WTC11 (cell line): ENCODE measurements around the gene RIBC2. TPM values are rescaled to one million over a fixed set of nuclear protein-coding genes. Genes with fewer than 3 reads are reported as not detected.

Source experiments
- ATAC-seq: fragments of 200-7000 bp; cut with Tn5 transposase; 2 replicates; pipeline ENCODE4 v1.10.0; 2021; ENCODE audit warnings: mild to moderate bottlenecking, moderate library complexity
- CTCF ChIA-PET: fragments of 300-600 bp; sonication (Branson Sonifier 250); formaldehyde crosslinking; loops from one replicate; lab custom pipeline; 2021; ENCODE audit warnings: antibody characterized with exemption; lab: Charles Lee
- POLR2A ChIA-PET: fragments of 350-600 bp; sonication (Branson Sonifier 250); formaldehyde crosslinking; loops from one replicate; lab custom pipeline; 2021; ENCODE audit warnings: antibody characterized with exemption; lab: Charles Lee
- DNase-seq: peaks from one replicate; pipeline ENCODE4 v3.0.0; 2021; ENCODE audit warnings: low spot score
- H3K27ac Mint-ChIP-seq: 2 replicates; pipeline ENCODE4 v1.8.0; 2021; ENCODE audit warnings: mixed read lengths
- H3K27me3 Mint-ChIP-seq: 2 replicates; pipeline ENCODE4 v1.8.0; 2021; ENCODE audit warnings: low read depth, mild to moderate bottlenecking, moderate library complexity, mixed read lengths
- H3K36me3 Mint-ChIP-seq: 2 replicates; pipeline ENCODE4 v1.8.0; 2021; ENCODE audit warnings: mixed read lengths
- H3K4me1 Mint-ChIP-seq: 2 replicates; pipeline ENCODE4 v1.8.0; 2022; ENCODE audit warnings: mixed read lengths
- H3K4me3 Mint-ChIP-seq: 2 replicates; pipeline ENCODE4 v1.8.0; 2021; ENCODE audit warnings: mild to moderate bottlenecking, moderate library complexity, mixed read lengths
- H3K9me3 Mint-ChIP-seq: 2 replicates; pipeline ENCODE4 v1.8.0; 2021; ENCODE audit warnings: mixed read lengths
- AR ChIP-seq: fragments of 250-450 bp; sonication (Bioruptor Pico); IDR thresholded peaks from 2 replicates; pipeline ENCODE4 v1.9.0; 2021; ENCODE audit warnings: mild to moderate bottlenecking
- E2F1 ChIP-seq: sonication (generic); formaldehyde crosslinking; IDR thresholded peaks from 2 replicates; pipeline ENCODE4 v1.8.0; 2022; ENCODE audit warnings: mild to moderate bottlenecking, missing genetic modification reagents
- GRHL2 ChIP-seq: fragments of 250-450 bp; sonication (Bioruptor Pico); IDR thresholded peaks from 2 replicates; pipeline ENCODE4 v1.8.0; 2022; ENCODE audit warnings: mild to moderate bottlenecking, moderate library complexity; ENCODE audit not compliant: insufficient replicate concordance, severe bottlenecking
- GTF2I ChIP-seq: fragments of 250-450 bp; sonication (Bioruptor Pico); conservative IDR thresholded peaks from 2 replicates; pipeline ENCODE4 v1.4.0; 2021; ENCODE audit warnings: mild to moderate bottlenecking
- NFATC4 ChIP-seq: fragments of 250-450 bp; sonication (Bioruptor Pico); IDR thresholded peaks from 2 replicates; pipeline ENCODE4 v1.9.0; 2021; ENCODE audit warnings: mild to moderate bottlenecking
- NFE2L1 ChIP-seq: sonication (generic); formaldehyde crosslinking; IDR thresholded peaks from 2 replicates; pipeline ENCODE4 v1.8.1; 2023; ENCODE audit warnings: missing genetic modification reagents
- NR3C1 ChIP-seq: sonication (generic); formaldehyde crosslinking; conservative IDR thresholded peaks from 2 replicates; pipeline ENCODE4 v1.8.1; 2023; ENCODE audit warnings: low read depth, mild to moderate bottlenecking, missing genetic modification reagents
- PRRX2 ChIP-seq: fragments of 250-450 bp; sonication (Bioruptor Pico); IDR thresholded peaks from 2 replicates; pipeline ENCODE4 v1.8.0; 2021; ENCODE audit warnings: mild to moderate bottlenecking
- SMAD3 ChIP-seq: sonication (generic); formaldehyde crosslinking; IDR thresholded peaks from 2 replicates; pipeline ENCODE4 v1.8.0; 2022; ENCODE audit warnings: missing genetic modification reagents, mild to moderate bottlenecking, borderline replicate concordance
- SOX15 ChIP-seq: fragments of 250-450 bp; sonication (Bioruptor Pico); IDR thresholded peaks from 2 replicates; pipeline ENCODE4 v1.9.0; 2021; ENCODE audit warnings: mild to moderate bottlenecking
- ZBTB21 ChIP-seq: sonication (generic); formaldehyde crosslinking; IDR thresholded peaks from 2 replicates; pipeline ENCODE4 v1.8.1; 2023; ENCODE audit warnings: mild to moderate bottlenecking, missing genetic modification reagents, borderline replicate concordance
- ZBTB43 ChIP-seq: sonication (generic); formaldehyde crosslinking; IDR thresholded peaks from 2 replicates; pipeline ENCODE4 v1.8.1; 2023; ENCODE audit warnings: mild to moderate bottlenecking, missing genetic modification reagents
- ZNF232 ChIP-seq: sonication (generic); formaldehyde crosslinking; IDR thresholded peaks from 2 replicates; pipeline ENCODE4 v1.8.0; 2022; ENCODE audit warnings: mild to moderate bottlenecking, missing genetic modification reagents
- ZNF512 ChIP-seq: sonication (generic); formaldehyde crosslinking; IDR thresholded peaks from 2 replicates; pipeline ENCODE4 v1.8.1; 2022; ENCODE audit warnings: missing genetic modification reagents, borderline replicate concordance
- total RNA-seq: library from RNA; stranded (reverse); gene quantifications from 3 replicates; pipeline ENCODE4 v1.2.3, GENCODE V29; 2021
- TF ChIP-seq, protein P1 (sequence below): fragments of 250-450 bp; sonication (Bioruptor Pico); conservative IDR thresholded peaks from 2 replicates; pipeline ENCODE4 v1.9.0; 2021; ENCODE audit warnings: mild to moderate bottlenecking
- TF ChIP-seq, protein P2 (sequence below): sonication (generic); formaldehyde crosslinking; conservative IDR thresholded peaks from 2 replicates; pipeline ENCODE4 v1.8.1; 2022; ENCODE audit warnings: mild to moderate bottlenecking, missing genetic modification reagents
- TF ChIP-seq, protein P3 (sequence below): fragments of 200-600 bp; IDR thresholded peaks from 2 replicates; pipeline ENCODE4 v1.8.0; 2022; ENCODE audit warnings: antibody characterized with exemption
- TF ChIP-seq, protein P4 (sequence below): sonication (generic); formaldehyde crosslinking; IDR thresholded peaks from 2 replicates; pipeline ENCODE4 v1.8.0; 2023; ENCODE audit warnings: mild to moderate bottlenecking, missing genetic modification reagents
- TF ChIP-seq, protein P5 (sequence below): sonication (generic); formaldehyde crosslinking; IDR thresholded peaks from 2 replicates; pipeline ENCODE4 v1.8.1; 2023; ENCODE audit warnings: mild to moderate bottlenecking, moderate library complexity, missing genetic modification reagents

RIBC2 gene
- total RNA-seq, 1 experiment from 2014 or later: 2.4 TPM

DNA sequence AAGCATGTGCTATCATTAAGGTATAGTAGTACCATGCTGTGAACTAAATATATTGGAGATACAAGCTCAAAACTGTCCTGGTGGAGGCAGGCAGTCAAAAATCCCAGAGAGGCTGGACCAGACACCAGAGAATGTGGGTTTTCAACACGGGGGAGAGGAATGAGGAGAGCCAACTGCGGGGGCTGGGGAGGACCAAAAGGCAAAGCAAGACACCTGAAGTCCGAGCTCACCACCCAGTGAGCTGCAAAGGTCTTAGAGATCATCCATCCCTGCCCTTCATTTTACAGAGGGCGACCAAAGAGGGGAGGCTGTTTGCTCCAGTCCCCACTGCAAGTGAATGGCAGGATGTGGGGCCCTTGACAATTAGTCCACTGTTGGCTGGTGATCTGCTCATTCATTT lies 10.0 kb downstream of the RIBC2 start:
- peaks cover 6% of the 10 kb centered on the region for H3K36me3 Mint-ChIP-seq
- ATAC-seq (no peak), DNase-seq (no peak)
- peaks cover 4% of the 10 kb centered on the region for H3K4me1 Mint-ChIP-seq
- H3K9me3 Mint-ChIP-seq: peaks cover 22% of the 10 kb centered on the region
- ChIA-PET CTCF (interaction anchor here (2.6 kb wide), 1 partner anchor 10 kb away, joined by 7 read pairs; the partner anchor contains the start of genes RIBC2 and SMC1B), POLR2A (interaction anchor here (1.4 kb wide), 1 partner anchor 9 kb away, joined by 4 read pairs; no protein-coding TSS in a partner anchor)
- TF ChIP-seq E2F1 (CRISPR knock-in tag) (no peak), SMAD3 (no peak), GTF2I (CRISPR knock-in tag) (no peak), SOX15 (no peak), NR3C1 (CRISPR knock-in tag) (no peak), PRRX2 (no peak), NFE2L1 (CRISPR knock-in tag) (no peak), NFATC4 (no peak), ZBTB21 (no peak), GRHL2 (CRISPR knock-in tag) (no peak)
- TF ChIP-seq, protein P1, sequence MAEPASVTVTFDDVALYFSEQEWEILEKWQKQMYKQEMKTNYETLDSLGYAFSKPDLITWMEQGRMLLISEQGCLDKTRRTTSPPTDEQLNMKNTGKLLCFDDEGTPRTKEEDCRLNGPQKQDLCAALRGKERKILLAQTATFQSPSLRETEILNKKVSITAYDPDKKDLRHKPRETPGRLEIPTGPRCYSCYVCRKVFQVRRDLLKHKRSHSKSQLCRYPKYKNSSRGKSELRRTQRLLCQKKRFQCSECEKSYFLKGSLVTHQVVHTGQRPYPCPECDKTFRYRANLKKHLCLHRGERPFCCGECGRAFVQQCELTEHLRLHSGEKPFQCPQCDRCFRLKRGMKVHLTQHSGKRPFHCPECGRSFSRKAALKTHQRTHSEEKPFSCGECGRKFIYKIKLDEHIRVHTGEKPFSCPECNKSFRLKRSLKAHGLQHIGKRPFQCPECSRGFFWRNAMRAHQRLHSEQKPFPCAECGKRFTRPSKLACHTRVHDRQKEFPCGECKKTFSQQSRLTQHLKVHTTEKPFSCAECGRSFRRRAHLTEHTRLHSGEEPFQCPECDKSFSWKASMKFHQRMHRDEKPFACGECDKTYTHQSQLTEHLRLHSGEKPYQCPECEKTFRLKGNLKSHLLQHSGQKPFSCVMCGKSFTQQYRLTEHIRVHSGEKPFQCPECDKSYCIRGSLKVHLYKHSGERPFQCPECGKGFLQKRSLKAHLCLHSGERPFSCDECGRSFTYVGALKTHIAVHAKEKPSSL (CRISPR knock-in tag): no peak
- TF ChIP-seq, protein P2, sequence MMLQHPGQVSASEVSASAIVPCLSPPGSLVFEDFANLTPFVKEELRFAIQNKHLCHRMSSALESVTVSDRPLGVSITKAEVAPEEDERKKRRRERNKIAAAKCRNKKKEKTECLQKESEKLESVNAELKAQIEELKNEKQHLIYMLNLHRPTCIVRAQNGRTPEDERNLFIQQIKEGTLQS: no peak
- TF ChIP-seq, protein P3, sequence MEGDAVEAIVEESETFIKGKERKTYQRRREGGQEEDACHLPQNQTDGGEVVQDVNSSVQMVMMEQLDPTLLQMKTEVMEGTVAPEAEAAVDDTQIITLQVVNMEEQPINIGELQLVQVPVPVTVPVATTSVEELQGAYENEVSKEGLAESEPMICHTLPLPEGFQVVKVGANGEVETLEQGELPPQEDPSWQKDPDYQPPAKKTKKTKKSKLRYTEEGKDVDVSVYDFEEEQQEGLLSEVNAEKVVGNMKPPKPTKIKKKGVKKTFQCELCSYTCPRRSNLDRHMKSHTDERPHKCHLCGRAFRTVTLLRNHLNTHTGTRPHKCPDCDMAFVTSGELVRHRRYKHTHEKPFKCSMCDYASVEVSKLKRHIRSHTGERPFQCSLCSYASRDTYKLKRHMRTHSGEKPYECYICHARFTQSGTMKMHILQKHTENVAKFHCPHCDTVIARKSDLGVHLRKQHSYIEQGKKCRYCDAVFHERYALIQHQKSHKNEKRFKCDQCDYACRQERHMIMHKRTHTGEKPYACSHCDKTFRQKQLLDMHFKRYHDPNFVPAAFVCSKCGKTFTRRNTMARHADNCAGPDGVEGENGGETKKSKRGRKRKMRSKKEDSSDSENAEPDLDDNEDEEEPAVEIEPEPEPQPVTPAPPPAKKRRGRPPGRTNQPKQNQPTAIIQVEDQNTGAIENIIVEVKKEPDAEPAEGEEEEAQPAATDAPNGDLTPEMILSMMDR: no peak
- TF ChIP-seq, protein P4, sequence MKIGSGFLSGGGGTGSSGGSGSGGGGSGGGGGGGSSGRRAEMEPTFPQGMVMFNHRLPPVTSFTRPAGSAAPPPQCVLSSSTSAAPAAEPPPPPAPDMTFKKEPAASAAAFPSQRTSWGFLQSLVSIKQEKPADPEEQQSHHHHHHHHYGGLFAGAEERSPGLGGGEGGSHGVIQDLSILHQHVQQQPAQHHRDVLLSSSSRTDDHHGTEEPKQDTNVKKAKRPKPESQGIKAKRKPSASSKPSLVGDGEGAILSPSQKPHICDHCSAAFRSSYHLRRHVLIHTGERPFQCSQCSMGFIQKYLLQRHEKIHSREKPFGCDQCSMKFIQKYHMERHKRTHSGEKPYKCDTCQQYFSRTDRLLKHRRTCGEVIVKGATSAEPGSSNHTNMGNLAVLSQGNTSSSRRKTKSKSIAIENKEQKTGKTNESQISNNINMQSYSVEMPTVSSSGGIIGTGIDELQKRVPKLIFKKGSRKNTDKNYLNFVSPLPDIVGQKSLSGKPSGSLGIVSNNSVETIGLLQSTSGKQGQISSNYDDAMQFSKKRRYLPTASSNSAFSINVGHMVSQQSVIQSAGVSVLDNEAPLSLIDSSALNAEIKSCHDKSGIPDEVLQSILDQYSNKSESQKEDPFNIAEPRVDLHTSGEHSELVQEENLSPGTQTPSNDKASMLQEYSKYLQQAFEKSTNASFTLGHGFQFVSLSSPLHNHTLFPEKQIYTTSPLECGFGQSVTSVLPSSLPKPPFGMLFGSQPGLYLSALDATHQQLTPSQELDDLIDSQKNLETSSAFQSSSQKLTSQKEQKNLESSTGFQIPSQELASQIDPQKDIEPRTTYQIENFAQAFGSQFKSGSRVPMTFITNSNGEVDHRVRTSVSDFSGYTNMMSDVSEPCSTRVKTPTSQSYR (CRISPR knock-in tag): no peak
- no peak overlapping the region for H3K27ac Mint-ChIP-seq
- H3K4me3 Mint-ChIP-seq: no peak overlapping the region
- H3K27me3 Mint-ChIP-seq: no peaks in the 10 kb centered on the region; the same call in 1 of the 2 replicates

- peaks cover 6% of the 10 kb centered on the region for H3K36me3 Mint-ChIP-seq
- H3K27me3 Mint-ChIP-seq: no peaks in the 10 kb centered on the region; the same call in 1 of the 2 replicates
- CTCF ChIA-PET: interaction anchor here (0.7 to 2.6 kb wide), 3 partner anchors 11 to 517 kb away, joined by 4 to 7 read pairs (median 5); partner anchors contain the start of genes RIBC2 and SMC1B
- peak; percentile 34; the same call in 1 of the 2 replicates for ATAC-seq
- POLR2A ChIA-PET: interaction anchor here (0.7 to 1.4 kb wide), 2 partner anchors 8 to 114 kb away, joined by 3 to 4 read pairs; no protein-coding TSS in a partner anchor
- DNase-seq: no peak
- H3K27ac Mint-ChIP-seq: no peak overlapping the region
- H3K4me1 Mint-ChIP-seq: no peaks in the 10 kb centered on the region
- H3K9me3 Mint-ChIP-seq: peaks cover 22% of the 10 kb centered on the region
- H3K4me3 Mint-ChIP-seq: no peak overlapping the region
- no peak for TF ChIP-seq ZNF512 (CRISPR knock-in tag)
- TF ChIP-seq ZBTB43: no peak
- no peak for TF ChIP-seq ZNF232 (CRISPR knock-in tag)
- no peak for TF ChIP-seq AR (CRISPR knock-in tag)
- TF ChIP-seq, protein P5, sequence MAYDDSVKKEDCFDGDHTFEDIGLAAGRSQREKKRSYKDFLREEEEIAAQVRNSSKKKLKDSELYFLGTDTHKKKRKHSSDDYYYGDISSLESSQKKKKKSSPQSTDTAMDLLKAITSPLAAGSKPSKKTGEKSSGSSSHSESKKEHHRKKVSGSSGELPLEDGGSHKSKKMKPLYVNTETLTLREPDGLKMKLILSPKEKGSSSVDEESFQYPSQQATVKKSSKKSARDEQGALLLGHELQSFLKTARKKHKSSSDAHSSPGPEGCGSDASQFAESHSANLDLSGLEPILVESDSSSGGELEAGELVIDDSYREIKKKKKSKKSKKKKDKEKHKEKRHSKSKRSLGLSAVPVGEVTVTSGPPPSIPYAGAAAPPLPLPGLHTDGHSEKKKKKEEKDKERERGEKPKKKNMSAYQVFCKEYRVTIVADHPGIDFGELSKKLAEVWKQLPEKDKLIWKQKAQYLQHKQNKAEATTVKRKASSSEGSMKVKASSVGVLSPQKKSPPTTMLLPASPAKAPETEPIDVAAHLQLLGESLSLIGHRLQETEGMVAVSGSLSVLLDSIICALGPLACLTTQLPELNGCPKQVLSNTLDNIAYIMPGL (CRISPR knock-in tag): no peak
Measured at GRCh38 chr22:45424241-45424731, 10.8 kb downstream of the RIBC2 start.
